WI38 (cell line): ENCODE data around the gene SUGCT.

Experiments used
- H3K4me3 ChIP-seq: 2 replicates; pipeline ENCODE4 v1.5.1; 2011; ENCODE audit warnings: low read depth, mild to moderate bottlenecking, control low read depth, low read length
- TF ChIP-seq, protein P1 (sequence below): IDR thresholded peaks from 2 replicates; pipeline ENCODE4 v1.5.1; 2012; ENCODE audit warnings: low read depth, mild to moderate bottlenecking, control low read depth, low read length

SUGCT gene

GRCh38 chr7:40303996-40304395 lies 169.2 kb downstream of the SUGCT start:
- H3K4me3 ChIP-seq, result no peak overlapping the region
- TF ChIP-seq, protein P1, sequence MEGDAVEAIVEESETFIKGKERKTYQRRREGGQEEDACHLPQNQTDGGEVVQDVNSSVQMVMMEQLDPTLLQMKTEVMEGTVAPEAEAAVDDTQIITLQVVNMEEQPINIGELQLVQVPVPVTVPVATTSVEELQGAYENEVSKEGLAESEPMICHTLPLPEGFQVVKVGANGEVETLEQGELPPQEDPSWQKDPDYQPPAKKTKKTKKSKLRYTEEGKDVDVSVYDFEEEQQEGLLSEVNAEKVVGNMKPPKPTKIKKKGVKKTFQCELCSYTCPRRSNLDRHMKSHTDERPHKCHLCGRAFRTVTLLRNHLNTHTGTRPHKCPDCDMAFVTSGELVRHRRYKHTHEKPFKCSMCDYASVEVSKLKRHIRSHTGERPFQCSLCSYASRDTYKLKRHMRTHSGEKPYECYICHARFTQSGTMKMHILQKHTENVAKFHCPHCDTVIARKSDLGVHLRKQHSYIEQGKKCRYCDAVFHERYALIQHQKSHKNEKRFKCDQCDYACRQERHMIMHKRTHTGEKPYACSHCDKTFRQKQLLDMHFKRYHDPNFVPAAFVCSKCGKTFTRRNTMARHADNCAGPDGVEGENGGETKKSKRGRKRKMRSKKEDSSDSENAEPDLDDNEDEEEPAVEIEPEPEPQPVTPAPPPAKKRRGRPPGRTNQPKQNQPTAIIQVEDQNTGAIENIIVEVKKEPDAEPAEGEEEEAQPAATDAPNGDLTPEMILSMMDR, result no peak

- H3K4me3 ChIP-seq, result no peak overlapping the region
- TF ChIP-seq, protein P1, result no peak
Measured at GRCh38 chr7:40305229-40305628, 170.4 kb downstream of the SUGCT start.

GRCh38 chr7:40306025-40306424 lies 171.2 kb downstream of the SUGCT start:
- no peak overlapping the region for H3K4me3 ChIP-seq
- TF ChIP-seq, protein P1, result no peak

DNA sequence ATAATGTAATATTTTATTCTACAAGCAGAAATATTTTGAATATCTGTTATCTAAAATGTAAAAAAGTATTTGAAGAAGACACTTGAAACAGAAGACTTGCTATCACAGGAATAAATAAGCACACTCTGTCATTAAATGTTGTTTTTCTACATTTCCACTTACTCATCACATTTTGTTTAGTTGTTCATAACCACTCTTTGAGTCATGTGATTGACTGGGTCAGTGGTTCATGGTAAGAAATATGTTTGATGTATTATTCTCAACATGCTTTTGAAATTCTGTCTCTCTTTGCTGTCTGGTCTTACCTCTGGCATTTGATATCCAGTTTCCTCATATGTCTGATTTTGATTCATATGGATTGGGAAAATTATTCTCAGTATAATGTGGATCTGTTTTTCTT lies 171.8 kb downstream of the SUGCT start:
- no peak overlapping the region for H3K4me3 ChIP-seq
- TF ChIP-seq, protein P1, result no peak

GRCh38 chr7:40310258-40310657 lies 175.5 kb downstream of the SUGCT start:
- TF ChIP-seq, protein P1, result no peak
- no peak overlapping the region for H3K4me3 ChIP-seq

GRCh38 chr7:40311307-40311706 lies 176.5 kb downstream of the SUGCT start:
- TF ChIP-seq, protein P1, result no peak

DNA sequence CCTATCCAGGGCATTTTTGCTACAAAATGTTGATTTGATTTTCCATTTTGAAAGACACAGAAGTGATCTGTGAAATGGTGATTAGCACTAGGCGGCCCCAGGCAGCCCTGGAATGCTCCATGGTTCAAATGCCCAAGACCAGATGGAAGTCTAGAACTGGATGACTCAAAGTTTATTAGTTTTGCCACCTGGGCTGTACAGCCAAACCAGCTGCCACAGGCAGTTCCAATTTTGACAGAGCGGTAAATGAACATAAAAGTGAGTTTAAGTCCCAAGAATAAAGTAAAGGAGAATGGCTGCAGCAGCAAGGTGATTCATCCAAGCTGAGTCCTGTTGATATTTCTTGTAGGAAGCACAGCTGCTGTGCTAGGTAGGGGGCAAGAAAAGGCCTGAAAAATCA lies 180.5 kb downstream of the SUGCT start:
- TF ChIP-seq, protein P1, result no peak
- no peak overlapping the region for H3K4me3 ChIP-seq

More at GRCh38 chr7:40311307-40311706, 176.5 kb downstream of the SUGCT start:
- no peak overlapping the region for H3K4me3 ChIP-seq
